ENCODE results near the gene POMT1.

- TF ChIP-seq CTCF (conservative IDR thresholded peaks at IDR 0.05 in 1 of 2, IDR thresholded peaks at IDR 0.05 in 1 of 2; ENCODE audit: extremely low read depth in 1 of 2, insufficient read depth in 1 of 2, low read depth in 1 of 2, low read length in 2 of 2): no peak
- TF ChIP-seq EZH2 (IDR thresholded peaks at IDR 0.05; ENCODE audit: borderline replicate concordance, low read length): no peak
Observed at GRCh38 chr9:131487621-131488031, 15.1 kb upstream of the POMT1 start.
